ENCODE measurements around the gene H1-8.

H1-8 gene

DNA sequence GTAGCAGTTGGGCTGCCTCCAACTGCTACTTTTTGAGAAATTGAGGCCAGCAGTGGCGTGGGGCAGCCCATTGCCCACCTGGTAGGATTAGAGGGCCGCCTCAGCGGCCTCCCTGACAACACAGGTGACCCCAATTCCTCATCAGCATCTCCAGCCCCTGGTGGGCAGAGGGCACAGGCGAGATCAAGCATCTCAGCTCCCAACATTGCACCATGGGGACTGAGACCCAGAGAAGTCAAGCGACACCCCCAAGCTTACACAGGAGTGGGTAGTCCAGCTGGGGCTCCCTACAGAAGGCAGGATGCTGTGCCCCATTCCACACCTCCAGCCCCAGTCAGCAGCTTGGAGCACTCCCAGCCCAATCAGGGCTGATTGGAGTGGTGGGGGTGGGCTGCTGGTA is 228 bp upstream of the H1-8 start (continued):
- TF ChIP-seq, protein P1, sequence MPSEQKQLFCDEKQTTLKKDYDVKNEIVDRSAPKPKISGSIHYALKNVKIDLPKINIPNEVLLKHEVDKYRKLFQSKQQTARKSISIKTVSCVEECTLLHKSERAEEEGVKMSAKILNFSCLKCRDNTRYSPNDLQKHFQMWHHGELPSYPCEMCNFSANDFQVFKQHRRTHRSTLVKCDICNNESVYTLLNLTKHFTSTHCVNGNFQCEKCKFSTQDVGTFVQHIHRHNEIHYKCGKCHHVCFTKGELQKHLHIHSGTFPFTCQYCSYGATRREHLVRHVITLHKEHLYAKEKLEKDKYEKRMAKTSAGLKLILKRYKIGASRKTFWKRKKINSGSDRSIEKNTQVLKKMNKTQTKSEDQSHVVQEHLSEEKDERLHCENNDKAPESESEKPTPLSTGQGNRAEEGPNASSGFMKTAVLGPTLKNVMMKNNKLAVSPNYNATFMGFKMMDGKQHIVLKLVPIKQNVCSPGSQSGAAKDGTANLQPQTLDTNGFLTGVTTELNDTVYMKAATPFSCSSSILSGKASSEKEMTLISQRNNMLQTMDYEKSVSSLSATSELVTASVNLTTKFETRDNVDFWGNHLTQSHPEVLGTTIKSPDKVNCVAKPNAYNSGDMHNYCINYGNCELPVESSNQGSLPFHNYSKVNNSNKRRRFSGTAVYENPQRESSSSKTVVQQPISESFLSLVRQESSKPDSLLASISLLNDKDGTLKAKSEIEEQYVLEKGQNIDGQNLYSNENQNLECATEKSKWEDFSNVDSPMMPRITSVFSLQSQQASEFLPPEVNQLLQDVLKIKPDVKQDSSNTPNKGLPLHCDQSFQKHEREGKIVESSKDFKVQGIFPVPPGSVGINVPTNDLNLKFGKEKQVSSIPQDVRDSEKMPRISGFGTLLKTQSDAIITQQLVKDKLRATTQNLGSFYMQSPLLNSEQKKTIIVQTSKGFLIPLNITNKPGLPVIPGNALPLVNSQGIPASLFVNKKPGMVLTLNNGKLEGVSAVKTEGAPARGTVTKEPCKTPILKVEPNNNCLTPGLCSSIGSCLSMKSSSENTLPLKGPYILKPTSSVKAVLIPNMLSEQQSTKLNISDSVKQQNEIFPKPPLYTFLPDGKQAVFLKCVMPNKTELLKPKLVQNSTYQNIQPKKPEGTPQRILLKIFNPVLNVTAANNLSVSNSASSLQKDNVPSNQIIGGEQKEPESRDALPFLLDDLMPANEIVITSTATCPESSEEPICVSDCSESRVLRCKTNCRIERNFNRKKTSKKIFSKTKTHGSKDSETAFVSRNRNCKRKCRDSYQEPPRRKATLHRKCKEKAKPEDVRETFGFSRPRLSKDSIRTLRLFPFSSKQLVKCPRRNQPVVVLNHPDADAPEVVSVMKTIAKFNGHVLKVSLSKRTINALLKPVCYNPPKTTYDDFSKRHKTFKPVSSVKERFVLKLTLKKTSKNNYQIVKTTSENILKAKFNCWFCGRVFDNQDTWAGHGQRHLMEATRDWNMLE (tag by site-specific recombination; conservative IDR thresholded peaks at IDR 0.05; ENCODE audit: low read depth): no peak
- no peak for TF ChIP-seq ZNF654 (tag by site-specific recombination; IDR thresholded peaks at IDR 0.05; ENCODE audit: low read depth)
- no peak for TF ChIP-seq ZNF560 (tag by site-specific recombination; IDR thresholded peaks at IDR 0.05; ENCODE audit: borderline replicate concordance)
- TF ChIP-seq, protein P2, sequence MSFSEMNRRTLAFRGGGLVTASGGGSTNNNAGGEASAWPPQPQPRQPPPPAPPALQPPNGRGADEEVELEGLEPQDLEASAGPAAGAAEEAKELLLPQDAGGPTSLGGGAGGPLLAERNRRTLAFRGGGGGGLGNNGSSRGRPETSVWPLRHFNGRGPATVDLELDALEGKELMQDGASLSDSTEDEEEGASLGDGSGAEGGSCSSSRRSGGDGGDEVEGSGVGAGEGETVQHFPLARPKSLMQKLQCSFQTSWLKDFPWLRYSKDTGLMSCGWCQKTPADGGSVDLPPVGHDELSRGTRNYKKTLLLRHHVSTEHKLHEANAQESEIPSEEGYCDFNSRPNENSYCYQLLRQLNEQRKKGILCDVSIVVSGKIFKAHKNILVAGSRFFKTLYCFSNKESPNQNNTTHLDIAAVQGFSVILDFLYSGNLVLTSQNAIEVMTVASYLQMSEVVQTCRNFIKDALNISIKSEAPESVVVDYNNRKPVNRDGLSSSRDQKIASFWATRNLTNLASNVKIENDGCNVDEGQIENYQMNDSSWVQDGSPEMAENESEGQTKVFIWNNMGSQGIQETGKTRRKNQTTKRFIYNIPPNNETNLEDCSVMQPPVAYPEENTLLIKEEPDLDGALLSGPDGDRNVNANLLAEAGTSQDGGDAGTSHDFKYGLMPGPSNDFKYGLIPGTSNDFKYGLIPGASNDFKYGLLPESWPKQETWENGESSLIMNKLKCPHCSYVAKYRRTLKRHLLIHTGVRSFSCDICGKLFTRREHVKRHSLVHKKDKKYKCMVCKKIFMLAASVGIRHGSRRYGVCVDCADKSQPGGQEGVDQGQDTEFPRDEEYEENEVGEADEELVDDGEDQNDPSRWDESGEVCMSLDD (tag by site-specific recombination; IDR thresholded peaks at IDR 0.05): no peak
- TF ChIP-seq, protein P3, sequence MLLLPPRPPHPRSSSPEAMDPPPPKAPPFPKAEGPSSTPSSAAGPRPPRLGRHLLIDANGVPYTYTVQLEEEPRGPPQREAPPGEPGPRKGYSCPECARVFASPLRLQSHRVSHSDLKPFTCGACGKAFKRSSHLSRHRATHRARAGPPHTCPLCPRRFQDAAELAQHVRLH (tag by site-specific recombination; IDR thresholded peaks at IDR 0.05): no peak
- TF ChIP-seq ZBTB1 (tag by site-specific recombination; IDR thresholded peaks at IDR 0.05): no peak
- no peak for TF ChIP-seq ZNF24 (tag by site-specific recombination; IDR thresholded peaks at IDR 0.05)
- TF ChIP-seq IKZF3 (tag by site-specific recombination; IDR thresholded peaks at IDR 0.05): no peak
- TF ChIP-seq ZNF354C (tag by site-specific recombination; IDR thresholded peaks at IDR 0.05; ENCODE audit: borderline replicate concordance, low read depth): no peak
- TF ChIP-seq ZNF184 (tag by site-specific recombination; IDR thresholded peaks at IDR 0.05): no peak
- no peak for TF ChIP-seq ZNF501 (tag by site-specific recombination; IDR thresholded peaks at IDR 0.05)
- TF ChIP-seq ZNF274 (IDR thresholded peaks at IDR 0.05; ENCODE audit: low read length): no peak
- no peak for TF ChIP-seq ZNF274 (tag by site-specific recombination; IDR thresholded peaks at IDR 0.05; ENCODE audit: borderline replicate concordance)

DNA sequence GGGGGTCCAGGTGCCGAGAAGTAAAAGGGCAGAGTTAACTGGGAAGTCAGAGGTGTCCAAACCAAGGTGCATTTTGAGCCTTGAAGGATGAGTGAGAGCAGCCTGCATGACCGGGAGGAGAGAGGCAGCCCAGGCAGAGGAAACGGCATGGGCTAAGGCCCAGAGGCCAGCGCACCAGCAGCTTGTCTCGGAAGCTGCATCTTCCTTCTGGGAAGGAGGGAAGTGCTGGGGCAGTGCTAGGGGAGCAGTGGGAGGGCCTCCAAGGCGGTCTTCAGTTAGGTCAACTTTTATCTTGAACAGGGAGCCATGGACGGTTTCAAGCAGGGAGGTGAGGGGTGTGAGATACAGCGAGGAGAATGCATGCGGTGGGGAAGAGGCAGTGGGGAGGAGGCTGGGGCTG is 1.0 kb downstream of the H1-8 start:
- ChIA-PET CTCF (no interaction called here), POLR2A (no interaction called here)
- Histone ChIP-seq H3K9me3 (ENCODE audit: control insufficient read depth, insufficient read depth, low read depth, low read length) (no peaks in the 10 kb centered on the region), H3K4me1 (ENCODE audit: control insufficient read depth, insufficient read depth, low read length) (no peaks in the 10 kb centered on the region), H3K27ac (ENCODE audit: extremely low read depth, low read depth, low read length) (no peak overlapping the region), H3K36me3 (ENCODE audit: control insufficient read depth in 2 of 2, insufficient read depth in 1 of 2, low read length in 2 of 2) (no peaks in the 10 kb centered on the region), H3K4me3 (ENCODE audit: low read depth, low read length) (no peak overlapping the region)
- TF ChIP-seq ZNF416 (tag by site-specific recombination; IDR thresholded peaks at IDR 0.05): no peak
- TF ChIP-seq ZFP3 (tag by site-specific recombination; IDR thresholded peaks at IDR 0.05; ENCODE audit: low read depth): no peak
- TF ChIP-seq, protein P4, sequence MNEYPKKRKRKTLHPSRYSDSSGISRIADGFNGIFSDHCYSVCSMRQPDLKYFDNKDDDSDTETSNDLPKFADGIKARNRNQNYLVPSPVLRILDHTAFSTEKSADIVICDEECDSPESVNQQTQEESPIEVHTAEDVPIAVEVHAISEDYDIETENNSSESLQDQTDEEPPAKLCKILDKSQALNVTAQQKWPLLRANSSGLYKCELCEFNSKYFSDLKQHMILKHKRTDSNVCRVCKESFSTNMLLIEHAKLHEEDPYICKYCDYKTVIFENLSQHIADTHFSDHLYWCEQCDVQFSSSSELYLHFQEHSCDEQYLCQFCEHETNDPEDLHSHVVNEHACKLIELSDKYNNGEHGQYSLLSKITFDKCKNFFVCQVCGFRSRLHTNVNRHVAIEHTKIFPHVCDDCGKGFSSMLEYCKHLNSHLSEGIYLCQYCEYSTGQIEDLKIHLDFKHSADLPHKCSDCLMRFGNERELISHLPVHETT (tag by site-specific recombination; IDR thresholded peaks at IDR 0.05): no peak
- no peak for TF ChIP-seq ZNF394 (tag by site-specific recombination; IDR thresholded peaks at IDR 0.05; ENCODE audit: borderline replicate concordance)
- TF ChIP-seq ZNF311 (tag by site-specific recombination; IDR thresholded peaks at IDR 0.05; ENCODE audit: borderline replicate concordance): no peak
- TF ChIP-seq, protein P5, sequence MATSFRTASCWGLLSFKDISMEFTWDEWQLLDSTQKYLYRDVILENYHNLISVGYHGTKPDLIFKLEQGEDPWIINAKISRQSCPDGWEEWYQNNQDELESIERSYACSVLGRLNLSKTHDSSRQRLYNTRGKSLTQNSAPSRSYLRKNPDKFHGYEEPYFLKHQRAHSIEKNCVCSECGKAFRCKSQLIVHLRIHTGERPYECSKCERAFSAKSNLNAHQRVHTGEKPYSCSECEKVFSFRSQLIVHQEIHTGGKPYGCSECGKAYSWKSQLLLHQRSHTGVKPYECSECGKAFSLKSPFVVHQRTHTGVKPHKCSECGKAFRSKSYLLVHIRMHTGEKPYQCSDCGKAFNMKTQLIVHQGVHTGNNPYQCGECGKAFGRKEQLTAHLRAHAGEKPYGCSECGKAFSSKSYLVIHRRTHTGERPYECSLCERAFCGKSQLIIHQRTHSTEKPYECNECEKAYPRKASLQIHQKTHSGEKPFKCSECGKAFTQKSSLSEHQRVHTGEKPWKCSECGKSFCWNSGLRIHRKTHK (tag by site-specific recombination; IDR thresholded peaks at IDR 0.05): no peak
- TF ChIP-seq ZIC2 (tag by site-specific recombination; IDR thresholded peaks at IDR 0.05): no peak
- no peak for TF ChIP-seq RBAK (tag by site-specific recombination; IDR thresholded peaks at IDR 0.05)
- TF ChIP-seq, protein P6, sequence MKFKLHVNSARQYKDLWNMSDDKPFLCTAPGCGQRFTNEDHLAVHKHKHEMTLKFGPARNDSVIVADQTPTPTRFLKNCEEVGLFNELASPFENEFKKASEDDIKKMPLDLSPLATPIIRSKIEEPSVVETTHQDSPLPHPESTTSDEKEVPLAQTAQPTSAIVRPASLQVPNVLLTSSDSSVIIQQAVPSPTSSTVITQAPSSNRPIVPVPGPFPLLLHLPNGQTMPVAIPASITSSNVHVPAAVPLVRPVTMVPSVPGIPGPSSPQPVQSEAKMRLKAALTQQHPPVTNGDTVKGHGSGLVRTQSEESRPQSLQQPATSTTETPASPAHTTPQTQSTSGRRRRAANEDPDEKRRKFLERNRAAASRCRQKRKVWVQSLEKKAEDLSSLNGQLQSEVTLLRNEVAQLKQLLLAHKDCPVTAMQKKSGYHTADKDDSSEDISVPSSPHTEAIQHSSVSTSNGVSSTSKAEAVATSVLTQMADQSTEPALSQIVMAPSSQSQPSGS (tag by site-specific recombination; IDR thresholded peaks at IDR 0.05; ENCODE audit: low read depth): no peak
- TF ChIP-seq EGR2 (tag by site-specific recombination; IDR thresholded peaks at IDR 0.05; ENCODE audit: low read depth): no peak
- no peak for TF ChIP-seq ZNF48 (tag by site-specific recombination; IDR thresholded peaks at IDR 0.05)
- no peak for TF ChIP-seq ZNF133 (tag by site-specific recombination; IDR thresholded peaks at IDR 0.05)
- TF ChIP-seq HOXC10 (CRISPR knock-in tag; IDR thresholded peaks at IDR 0.05): no peak
